ENCODE results near the gene CALML3.

Gene CALML3

DNA sequence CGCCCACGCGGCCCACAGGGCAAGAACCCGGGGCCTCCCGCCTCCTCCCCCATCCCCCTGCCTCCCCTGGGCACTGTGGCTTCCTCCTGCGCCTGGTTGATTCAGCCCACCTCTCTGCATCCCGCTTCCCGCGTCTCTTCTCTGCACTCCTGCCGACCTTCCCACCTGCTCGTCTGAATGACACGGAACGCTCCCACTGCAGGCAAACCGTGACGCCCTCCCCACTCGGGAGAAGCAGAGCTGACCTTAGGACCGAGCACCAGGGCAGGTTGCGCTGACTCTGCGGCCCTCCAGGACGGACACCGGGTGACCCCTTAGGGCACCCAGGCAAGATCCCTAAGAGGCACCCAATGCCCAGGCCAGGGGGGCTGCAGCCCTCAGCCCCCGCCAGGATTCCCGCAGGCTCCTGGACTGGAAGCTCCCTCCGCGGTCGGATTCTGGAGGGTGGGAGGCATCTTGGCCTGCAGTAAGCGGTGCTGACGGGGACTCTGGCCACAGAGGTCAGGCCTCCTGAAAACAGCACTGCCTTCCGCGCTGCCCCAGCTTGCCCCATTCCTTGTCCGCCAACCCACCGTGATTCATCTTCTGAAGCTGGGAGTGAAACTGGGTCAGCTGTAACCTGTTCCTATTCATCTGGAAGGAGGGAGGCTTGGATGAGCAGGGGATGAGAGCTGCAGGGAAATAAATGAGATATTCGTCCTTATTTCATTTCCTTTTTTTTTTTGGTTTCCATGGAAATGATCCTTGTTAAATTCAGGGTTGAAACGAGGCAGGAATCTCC, 990 bp downstream of the CALML3 start:
- DNase-seq (ENCODE audit: low read depth in 2 of 2) = no peak

DNA sequence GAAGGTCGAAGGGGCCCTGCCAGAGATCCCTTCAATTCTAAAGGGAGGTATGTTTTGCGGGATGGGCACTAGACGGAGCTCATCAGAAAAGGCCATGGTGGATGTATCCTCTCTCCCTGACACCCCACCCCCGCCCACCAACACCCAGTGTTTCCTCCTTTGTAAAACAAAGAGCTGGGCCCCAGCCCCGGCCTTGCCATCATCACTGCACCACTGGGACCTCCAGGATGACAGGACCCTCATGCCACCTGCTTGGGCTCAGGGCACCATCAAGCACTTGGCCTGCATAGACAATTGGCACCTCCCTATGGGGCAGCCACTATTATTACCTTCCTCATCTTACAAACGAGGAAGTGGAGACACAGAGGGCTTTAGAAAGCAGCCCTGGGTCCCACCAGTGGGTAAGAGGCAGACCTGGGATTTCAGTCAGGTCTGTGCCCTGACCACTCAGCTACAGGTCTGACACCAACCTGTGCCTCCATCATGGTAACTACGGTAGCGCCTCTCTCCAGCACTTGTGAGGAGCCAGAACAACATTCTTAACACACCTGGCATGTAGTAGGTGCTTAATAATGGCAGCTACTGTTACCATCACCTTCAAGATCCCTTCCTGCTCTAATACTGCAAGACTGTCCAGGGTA, 2.0 kb downstream of the CALML3 start:
- no peak for DNase-seq (ENCODE audit: low read depth in 2 of 2)

GRCh38 chr10:5527332-5528200, 2.8 kb downstream of the CALML3 start:
- DNase-seq (ENCODE audit: low read depth in 2 of 2) = no peak

DNA sequence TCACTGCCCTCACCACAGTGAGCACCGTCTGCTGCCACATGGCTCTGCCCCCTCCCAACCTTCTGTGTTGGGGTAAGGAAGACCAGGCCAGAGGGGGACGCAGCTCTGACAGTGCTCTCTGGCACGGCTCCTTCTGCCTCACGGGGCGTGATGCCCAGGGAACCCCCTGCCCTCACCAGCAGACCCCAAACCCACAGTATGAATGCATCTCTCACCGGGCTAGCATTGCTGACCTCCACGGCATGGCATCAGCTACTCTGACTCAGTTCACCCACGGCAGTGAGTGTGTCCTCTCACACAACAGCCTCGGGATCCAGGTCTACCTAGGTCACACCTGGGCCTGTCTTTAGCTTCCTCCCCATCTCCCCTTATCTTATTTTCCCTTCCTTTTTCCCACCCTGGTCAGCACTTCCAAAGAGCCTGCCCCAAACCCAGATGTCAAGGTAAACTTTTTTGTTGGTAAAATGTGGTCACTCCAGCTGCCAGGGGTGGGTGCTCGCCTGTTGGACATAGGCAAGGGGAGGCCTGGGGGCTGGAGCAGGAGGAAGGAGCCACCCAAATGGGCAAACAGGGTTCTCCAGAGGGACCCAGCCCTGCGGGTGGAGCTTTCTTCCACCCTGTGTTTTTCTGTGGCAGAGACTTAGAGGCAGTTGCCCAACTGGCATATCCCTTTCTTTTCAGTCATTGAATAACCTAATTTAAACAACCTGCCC, 4.4 kb downstream of the CALML3 start:
- no peak for DNase-seq (ENCODE audit: low read depth in 2 of 2)

GRCh38 chr10:5529702-5530411, 5.1 kb downstream of the CALML3 start:
- no peak for DNase-seq (ENCODE audit: low read depth in 2 of 2)

DNA sequence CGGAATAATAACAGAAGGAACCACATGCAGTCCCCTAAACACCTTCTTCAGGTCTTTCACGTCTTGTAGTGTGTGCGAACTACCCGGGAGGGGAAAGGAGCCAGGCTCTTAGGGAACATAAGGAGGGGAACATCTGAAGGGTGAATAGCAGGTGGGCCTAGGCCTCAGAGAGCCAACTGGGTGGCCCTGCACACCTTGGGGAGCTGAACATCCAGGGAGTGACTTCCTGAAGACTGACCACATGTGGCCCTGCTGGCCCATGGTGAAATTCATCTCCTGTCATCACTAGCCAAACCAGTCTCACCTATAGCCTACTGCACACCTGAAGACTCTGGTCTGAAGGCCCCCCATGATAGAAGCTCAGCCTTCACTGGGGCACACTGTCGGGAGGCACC, 5.6 kb downstream of the CALML3 start:
- no peak for DNase-seq (ENCODE audit: low read depth in 2 of 2)

- DNase-seq (ENCODE audit: low read depth in 2 of 2) = no peak
These were observed 6.2 kb downstream of the CALML3 start for GRCh38 chr10:5530846-5531557.

- no peak for DNase-seq (ENCODE audit: low read depth in 2 of 2)
These were observed 7.0 kb downstream of the CALML3 start for GRCh38 chr10:5531558-5532306.

GRCh38 chr10:5532307-5532605, 7.5 kb downstream of the CALML3 start:
- DNase-seq (ENCODE audit: low read depth in 2 of 2) = no peak

- DNase-seq (ENCODE audit: low read depth in 2 of 2) = no peak
These were observed 7.9 kb downstream of the CALML3 start for GRCh38 chr10:5532618-5533097.

DNA sequence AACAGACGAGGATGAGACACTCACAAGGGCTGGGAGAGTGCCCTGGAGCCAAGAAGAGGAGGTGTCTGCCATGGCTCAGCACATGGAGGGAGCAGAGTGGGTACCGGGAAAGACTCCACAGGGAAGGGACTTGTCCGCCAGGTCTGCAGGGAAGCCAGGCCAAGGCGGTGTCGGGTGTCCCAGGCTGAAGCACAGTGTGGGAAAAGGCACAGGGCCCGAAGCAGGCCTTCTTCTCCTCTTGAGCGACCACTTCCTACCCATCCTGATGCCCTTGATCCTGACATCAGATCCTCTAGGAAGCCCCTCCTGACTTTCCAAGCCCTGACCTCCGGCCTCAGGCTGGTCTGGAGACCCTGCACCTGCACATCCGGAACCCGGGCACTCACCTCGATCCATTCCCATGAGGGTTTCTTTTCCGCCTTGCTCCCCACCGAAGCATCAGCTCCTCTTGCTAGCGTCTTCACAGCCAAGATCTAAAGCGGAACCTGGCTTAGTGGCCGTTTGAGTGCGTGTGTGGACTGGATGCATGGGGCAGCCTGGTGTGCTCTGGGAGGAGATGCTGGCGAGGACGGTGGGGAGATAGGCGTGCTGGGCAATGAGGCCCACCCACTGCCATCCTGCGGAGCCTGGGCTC, 8.5 kb downstream of the CALML3 start:
- DNase-seq (ENCODE audit: low read depth in 2 of 2) = no peak

DNA sequence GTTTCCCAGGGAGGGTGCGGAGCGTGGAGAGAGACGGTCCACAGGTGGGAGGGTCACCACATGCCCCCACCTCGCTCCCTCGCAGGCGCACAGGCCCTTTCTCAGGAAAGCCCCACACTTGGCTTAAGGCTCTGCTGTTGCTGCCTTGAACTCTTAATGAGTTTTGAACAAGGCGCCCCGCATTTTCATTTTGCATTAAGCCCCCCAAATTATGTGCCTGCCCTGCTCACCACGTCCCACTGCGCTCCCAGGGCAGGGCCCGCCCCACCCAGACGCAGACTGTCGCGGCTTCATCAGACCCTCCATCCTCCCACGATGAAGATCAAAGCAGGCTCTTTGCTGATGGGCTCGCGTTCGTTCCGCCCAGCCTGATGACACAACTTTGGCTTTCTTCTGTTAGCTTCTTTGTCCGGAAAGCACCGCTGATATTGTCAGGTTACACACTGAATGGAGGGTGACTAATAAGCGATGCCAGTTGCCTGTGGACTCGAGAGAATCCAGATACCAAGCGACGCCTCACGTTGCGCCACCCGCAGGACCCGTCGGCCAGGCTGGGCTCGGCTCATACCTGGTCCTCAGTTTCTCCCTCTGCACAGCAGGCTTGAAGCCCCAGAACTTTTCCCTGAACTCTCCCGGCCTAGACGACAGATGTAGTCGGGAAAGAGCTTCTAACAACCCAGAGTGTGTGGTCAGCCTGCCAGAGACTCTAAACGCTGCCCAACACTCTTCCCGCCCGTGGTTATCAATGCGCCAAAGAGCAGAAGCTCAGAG, 9.5 kb downstream of the CALML3 start:
- DNase-seq (ENCODE audit: low read depth in 2 of 2) = no peak

- no peak for DNase-seq (ENCODE audit: low read depth in 2 of 2)
These were observed 10.4 kb downstream of the CALML3 start for GRCh38 chr10:5534880-5535856.

DNA sequence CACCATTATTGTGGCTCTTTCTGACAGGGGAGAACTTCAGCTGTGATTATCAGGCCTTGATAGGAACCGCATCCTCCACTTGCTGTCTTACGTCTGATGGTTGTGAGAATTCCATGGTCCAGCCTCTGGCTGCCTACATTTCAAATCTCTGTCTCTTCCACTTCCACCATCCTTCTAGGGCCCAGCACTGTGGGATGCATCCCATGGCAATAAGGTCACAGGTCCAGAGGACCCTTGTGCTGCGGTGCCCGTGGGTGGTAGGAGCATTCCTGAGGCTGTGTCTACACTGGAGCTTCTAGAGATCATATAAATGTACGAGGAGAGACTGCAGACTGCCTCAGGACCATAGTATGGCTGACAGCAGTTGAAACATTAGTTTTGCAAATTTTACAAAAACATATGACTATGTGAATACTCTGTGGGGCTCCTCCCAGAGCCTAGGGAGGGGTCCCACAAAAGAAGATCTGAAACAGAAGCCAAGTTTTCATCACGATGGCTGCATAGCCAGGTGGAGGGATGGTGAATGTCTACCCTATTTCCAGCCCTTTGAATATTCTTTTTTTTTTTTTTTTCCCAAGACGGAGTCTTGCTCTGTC, 11.8 kb downstream of the CALML3 start:
- DNase-seq (ENCODE audit: low read depth in 2 of 2) = no peak

- DNase-seq (ENCODE audit: low read depth in 2 of 2) = no peak
These were observed 12.9 kb downstream of the CALML3 start for GRCh38 chr10:5537684-5538083.

DNA sequence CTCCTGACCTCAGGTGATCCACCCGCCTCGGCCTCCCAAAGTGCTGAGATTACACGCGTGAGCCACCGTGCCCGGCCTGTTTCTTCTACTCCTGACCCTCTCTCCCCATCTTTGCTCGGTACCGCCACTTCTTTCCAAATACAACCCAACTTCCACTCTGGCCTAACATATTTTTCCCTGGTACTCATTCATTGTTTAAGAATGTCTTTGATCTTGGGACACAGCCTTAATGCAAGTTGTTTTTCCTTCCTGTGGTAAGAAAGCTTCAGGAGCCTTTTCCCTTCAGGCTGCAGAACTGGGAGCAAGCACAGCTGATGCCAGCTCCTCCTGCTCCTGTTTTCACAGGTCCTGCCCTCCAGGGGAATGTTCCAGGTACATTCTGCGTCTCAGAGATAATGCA, 13.7 kb downstream of the CALML3 start:
- no peak for DNase-seq (ENCODE audit: low read depth in 2 of 2)
